Esophagus muscularis mucosa (tissue), 4 donors: ENCODE results near the gene KCNAB1.

Experiments used
- CTCF ChIP-seq, 3 experiments: fragments of 200-600 bp in 2 of 3; fragments of 450-650 bp in 1 of 3; sonication (generic) in 2 of 3; IDR thresholded peaks; one replicate each; pipeline ENCODE4 v1.5.1; 2017 to 2019; ENCODE audit warnings: antibody characterized with exemption in 3 of 3, mild to moderate bottlenecking in 2 of 3, moderate library complexity in 1 of 3
- EP300 ChIP-seq: sonication (generic); formaldehyde crosslinking; IDR thresholded peaks from one replicate; pipeline ENCODE4 v1.6.1; 2017; ENCODE audit warnings: antibody characterized with exemption
- POLR2A ChIP-seq: fragments of 450-650 bp; IDR thresholded peaks from one replicate; pipeline ENCODE4 v1.6.1; 2017; ENCODE audit warnings: antibody characterized with exemption, moderate library complexity, mild to moderate bottlenecking, low read depth
- POLR2AphosphoS5 ChIP-seq, 2 donors: sonication (generic); formaldehyde crosslinking; IDR thresholded peaks; one replicate each; pipeline ENCODE4 v1.6.1; 2017; ENCODE audit warnings: antibody characterized with exemption in 2 of 2

GRCh38 chr3:156483426-156483825 is 363.0 kb downstream of the KCNAB1 start:
- TF ChIP-seq CTCF (IDR thresholded peaks at IDR 0.05) (no peak), POLR2A (no peak), EP300 (no peak), POLR2AphosphoS5 (IDR thresholded peaks at IDR 0.05) (no peak)
